ENCODE measurements around the gene FAM171A2.
"Not testable (repeated sequence)": the region's sequence is repeated elsewhere in the genome, so short reads cannot be mapped to it uniquely, and the experiment has no call there.

Gene FAM171A2

GRCh38 chr17:44347206-44348055, 16.2 kb downstream of the FAM171A2 start:
- not testable (repeated sequence) for DNase-seq (ENCODE audit: low read depth, low spot score)

- no peak for DNase-seq (ENCODE audit: low read depth, low spot score)
Measured at GRCh38 chr17:44346064-44346844, 17.4 kb downstream of the FAM171A2 start.

GRCh38 chr17:44345454-44346026, 18.1 kb downstream of the FAM171A2 start:
- no peak for DNase-seq (ENCODE audit: low read depth, low spot score)

- peak; percentile 70 for DNase-seq (ENCODE audit: low read depth, low spot score)
Measured at GRCh38 chr17:44344939-44345453, 18.7 kb downstream of the FAM171A2 start, which contains the start of gene GRN. Gene GRN (plus strand): TSS chr17:44345302. CDS start chr17:44349165, 3,863 bp downstream.

- no peak for DNase-seq (ENCODE audit: low read depth, low spot score)
Measured at GRCh38 chr17:44343510-44344209, 20.0 kb downstream of the FAM171A2 start.

GRCh38 chr17:44340553-44340952, 23.1 kb downstream of the FAM171A2 start:
- DNase-seq (ENCODE audit: low read depth, low spot score), result not testable (repeated sequence)

- no peak for DNase-seq (ENCODE audit: low read depth, low spot score)
Measured at GRCh38 chr17:44338702-44339101, 25.0 kb downstream of the FAM171A2 start.

- no peak for DNase-seq (ENCODE audit: low read depth, low spot score)
Measured at GRCh38 chr17:44335968-44336367, 27.7 kb downstream of the FAM171A2 start.

- DNase-seq (ENCODE audit: low read depth, low spot score), result no peak
Measured at GRCh38 chr17:44335564-44335963, 28.1 kb downstream of the FAM171A2 start.

GRCh38 chr17:44334727-44335126, 28.9 kb downstream of the FAM171A2 start:
- DNase-seq (ENCODE audit: low read depth, low spot score), result no peak

- DNase-seq (ENCODE audit: low read depth, low spot score), result no peak
Measured at GRCh38 chr17:44334315-44334714, 29.3 kb downstream of the FAM171A2 start.

- no peak for DNase-seq (ENCODE audit: low read depth, low spot score)
Measured at GRCh38 chr17:44333371-44333770, 30.3 kb downstream of the FAM171A2 start.

GRCh38 chr17:44331249-44331760, 32.3 kb downstream of the FAM171A2 start:
- DNase-seq (ENCODE audit: low read depth, low spot score), result peak; percentile 49

- DNase-seq (ENCODE audit: low read depth, low spot score), result not testable (repeated sequence)
Measured at GRCh38 chr17:44330263-44330662, 33.4 kb downstream of the FAM171A2 start.

- DNase-seq (ENCODE audit: low read depth, low spot score), result not testable (repeated sequence)
Measured at GRCh38 chr17:44329516-44329915, 34.1 kb downstream of the FAM171A2 start.

GRCh38 chr17:44327715-44328449, 35.8 kb downstream of the FAM171A2 start:
- DNase-seq (ENCODE audit: low read depth, low spot score), result no peak

GRCh38 chr17:44326861-44327444, 36.7 kb downstream of the FAM171A2 start:
- DNase-seq (ENCODE audit: low read depth, low spot score), result peak; percentile 78

- DNase-seq (ENCODE audit: low read depth, low spot score), result peak; percentile 89
Measured at GRCh38 chr17:44324571-44325275, 38.9 kb downstream of the FAM171A2 start, which contains the start of gene SLC25A39. Gene SLC25A39 (minus strand): TSS chr17:44324823. CDS start chr17:44323562, 1,261 bp downstream.

- no peak for DNase-seq (ENCODE audit: low read depth, low spot score)
Measured at GRCh38 chr17:44324092-44324570, 39.5 kb downstream of the FAM171A2 start.

Measured in activated naive CD8-positive, alpha-beta T cell treated with anti-CD3 and anti-CD28 coated beads, Interleukin-2, amount 50 U/mL, for 16 hours (primary cell).